Right atrium auricular region (tissue), 2 donors: ENCODE data around the gene MED25. TPM values are rescaled to one million over a fixed set of nuclear protein-coding genes. Genes with fewer than 3 reads are reported as not detected.

ENCODE experiments used
- DNase-seq: peaks from one replicate; pipeline ENCODE4 v3.0.0-alpha.2; 2019; ENCODE audit warnings: low spot score
- H3K27ac ChIP-seq, 2 donors: fragments of 200-600 bp; sonication (generic); 1 replicate in 1 of 2; 2 replicates in 1 of 2; pipeline ENCODE4 v1.5.1; 2016 to 2019
- H3K27me3 ChIP-seq, 2 donors: fragments of 200-600 bp; sonication (generic); one replicate each; pipeline versions ENCODE4 v1.5.1 to v1.6.0; 2017 to 2019
- H3K36me3 ChIP-seq: fragments of 200-600 bp; sonication (generic); one replicate; pipeline ENCODE4 v1.5.1; 2016
- H3K4me1 ChIP-seq, 2 donors: fragments of 200-600 bp; sonication (generic); one replicate each; pipeline versions ENCODE4 v1.5.1 to v1.6.0; 2017 to 2019
- H3K4me3 ChIP-seq, 2 donors: fragments of 200-600 bp; sonication (generic); 1 replicate in 1 of 2; 2 replicates in 1 of 2; pipeline ENCODE4 v1.5.1; 2017 to 2019; ENCODE audit warnings: mild to moderate bottlenecking in 1 of 2, moderate library complexity in 1 of 2
- H3K9me3 ChIP-seq, 2 donors: fragments of 200-600 bp; sonication (generic); one replicate each; pipeline ENCODE4 v1.5.1; 2019
- CTCF ChIP-seq, 2 donors: fragments of 200-600 bp; sonication (generic); IDR thresholded peaks; one replicate each; pipeline ENCODE4 v1.5.1; 2019; ENCODE audit warnings: antibody characterized with exemption in 2 of 2
- total RNA-seq, 2 donors: library from RNA; depleted of rRNA; stranded (reverse); fragments of >200 nt; gene quantifications; one replicate each; pipeline ENCODE4 v1.1.0, GENCODE V29; 2016

MED25 gene
- total RNA-seq, 2 donors from 2014 or later = 31.1 to 54.0 TPM

- H3K36me3 ChIP-seq = peaks cover 7% of the 10 kb centered on the region
- no peak overlapping the region for H3K4me3 ChIP-seq
- H3K27ac ChIP-seq = no peak overlapping the region
- DNase-seq = no peak
- no peak for TF ChIP-seq CTCF (IDR thresholded peaks at IDR 0.05)
- H3K4me1 ChIP-seq = peaks cover 0 to 13% of the 10 kb centered on the region in 2 donors
- no peaks in the 10 kb centered on the region for H3K27me3 ChIP-seq
- no peaks in the 10 kb centered on the region for H3K9me3 ChIP-seq
These were observed 43.1 kb upstream of the MED25 start for GRCh38 chr19:49774969-49775368.

DNA sequence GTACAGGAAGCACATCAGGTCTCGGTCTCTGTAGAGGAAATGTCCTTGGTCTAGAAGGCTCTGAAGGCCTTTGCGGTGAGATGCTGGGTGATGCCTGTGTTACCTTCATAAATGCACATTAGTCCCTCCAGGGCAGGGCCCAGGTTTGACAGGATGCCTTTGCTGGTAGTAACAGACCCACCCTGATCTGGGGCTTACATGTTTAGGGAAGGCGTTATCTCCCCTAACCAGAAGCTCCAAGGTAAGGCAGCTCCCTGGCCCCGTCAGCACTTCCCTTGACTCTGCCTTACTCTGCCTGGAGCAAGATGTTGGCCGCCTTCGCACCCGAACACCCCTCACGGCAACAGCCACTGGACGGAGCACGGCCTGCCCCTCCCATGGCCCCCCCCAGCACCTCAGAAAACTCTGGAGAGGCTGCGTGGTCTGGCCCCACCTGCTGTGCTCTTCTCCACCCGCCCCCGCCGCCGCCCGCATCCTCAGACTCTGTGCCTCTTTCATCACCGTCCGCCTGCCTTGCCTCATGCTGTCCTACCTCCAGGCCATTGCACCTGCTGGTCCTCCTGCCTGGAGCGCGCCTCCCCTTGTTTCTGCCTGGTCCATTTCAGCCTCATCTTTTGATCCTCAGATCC, 42.2 kb upstream of the MED25 start:
- TF ChIP-seq CTCF (IDR thresholded peaks at IDR 0.05) = no peak

GRCh38 chr19:49776371-49776764, 41.7 kb upstream of the MED25 start:
- Histone ChIP-seq H3K27me3 (no peaks in the 10 kb centered on the region), H3K9me3 (no peaks in the 10 kb centered on the region), H3K27ac (no peak overlapping the region), H3K4me1 (peaks cover 0 to 19% of the 10 kb centered on the region in 2 donors), H3K36me3 (peaks cover 7% of the 10 kb centered on the region), H3K4me3 (no peak overlapping the region)
- no peak for TF ChIP-seq CTCF (IDR thresholded peaks at IDR 0.05)
- DNase-seq = no peak

More for the DNA sequence above, 42.2 kb upstream of the MED25 start:
- Histone ChIP-seq H3K4me3 (no peak overlapping the region), H3K4me1 (peaks cover 0 to 19% of the 10 kb centered on the region in 2 donors), H3K27ac (no peak overlapping the region), H3K9me3 (no peaks in the 10 kb centered on the region), H3K27me3 (no peaks in the 10 kb centered on the region), H3K36me3 (peaks cover 7% of the 10 kb centered on the region)
- no peak for DNase-seq

GRCh38 chr19:49779731-49780555, 38.1 kb upstream of the MED25 start:
- no peak for TF ChIP-seq CTCF (IDR thresholded peaks at IDR 0.05)
- no peak for DNase-seq
- no peaks in the 10 kb centered on the region for H3K27me3 ChIP-seq
- no peaks in the 10 kb centered on the region for H3K9me3 ChIP-seq
- peaks cover 0 to 6% of the 10 kb centered on the region in 2 donors for H3K4me1 ChIP-seq
- H3K4me3 ChIP-seq = no peak overlapping the region
- no peak overlapping the region for H3K27ac ChIP-seq
- H3K36me3 ChIP-seq = peaks cover 30% of the 10 kb centered on the region

DNA sequence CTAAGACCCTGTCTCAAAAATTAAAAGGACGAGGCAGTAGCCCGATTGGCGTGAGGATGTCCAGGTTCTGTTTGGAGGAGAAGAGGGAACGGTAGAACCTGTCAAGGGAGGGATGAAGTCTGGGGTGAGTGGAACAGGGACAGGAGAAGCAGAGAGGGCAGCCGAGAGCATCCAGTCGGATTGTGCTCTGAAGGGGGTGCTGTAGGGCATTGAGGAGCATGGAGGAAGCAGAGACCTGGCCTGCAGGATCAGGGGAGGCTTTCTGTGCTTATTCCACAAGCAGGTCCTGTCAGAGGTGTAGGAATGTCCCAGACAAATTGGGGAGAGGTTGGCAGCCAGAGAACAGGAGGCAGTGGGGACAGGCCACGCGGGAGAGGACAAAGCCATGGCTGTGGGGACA, 37.2 kb upstream of the MED25 start:
- Histone ChIP-seq H3K9me3 (no peaks in the 10 kb centered on the region), H3K36me3 (peaks cover 30% of the 10 kb centered on the region), H3K4me1 (peaks cover 0 to 9% of the 10 kb centered on the region in 2 donors), H3K27ac (no peak overlapping the region), H3K4me3 (no peak overlapping the region), H3K27me3 (no peaks in the 10 kb centered on the region)
- no peak for TF ChIP-seq CTCF (IDR thresholded peaks at IDR 0.05)
- no peak for DNase-seq
